ENCODE measurements around the gene PYROXD2. TPM values are rescaled to one million over a fixed set of nuclear protein-coding genes. Genes with fewer than 3 reads are reported as not detected.
A peak's percentile ranks its signal among the peaks of the same experiment; 100 is the strongest.

PYROXD2 gene
- total and polyA plus RNA-seq, 10 of the 15 experiments (the other 5 are each of a cell fraction or from before 2014, with no cell fraction given) = 4.8 to 15.8 (median 11.1) TPM

- TF ChIP-seq MLLT1 (IDR thresholded peaks at IDR 0.05) = no peak
- no peak for TF ChIP-seq HDAC2 (IDR thresholded peaks at IDR 0.05)
- no peak for TF ChIP-seq CBX5 (IDR thresholded peaks at IDR 0.05; ENCODE audit: low read depth)
- TF ChIP-seq BMI1 (IDR thresholded peaks at IDR 0.05; ENCODE audit: borderline replicate concordance) = no peak
- no peak for TF ChIP-seq KLF5 (IDR thresholded peaks at IDR 0.05; ENCODE audit: partially characterized antibody)
- TF ChIP-seq MTA3 (IDR thresholded peaks at IDR 0.05; ENCODE audit: borderline replicate concordance, low read length) = peak; percentile 77; the same call in 1 of the 2 replicates
- no peak for TF ChIP-seq MTA2 (IDR thresholded peaks at IDR 0.05; ENCODE audit: low read depth)
- peak; percentile 82 for TF ChIP-seq NFIC (IDR thresholded peaks at IDR 0.05; ENCODE audit: low read depth, low read length)
- TF ChIP-seq ASH2L (IDR thresholded peaks at IDR 0.05; ENCODE audit: borderline replicate concordance, low read depth) = no peak
- TF ChIP-seq NR2C1 (IDR thresholded peaks at IDR 0.05) = no peak
- TF ChIP-seq CBX3 (IDR thresholded peaks at IDR 0.05; ENCODE audit: borderline replicate concordance, low read depth) = no peak
- no peak for TF ChIP-seq POLR2AphosphoS5 (IDR thresholded peaks at IDR 0.05; ENCODE audit: low read length)
- TF ChIP-seq NFYA (IDR thresholded peaks at IDR 0.05; ENCODE audit: borderline replicate concordance, low read depth, low read length) = no peak
- TF ChIP-seq ZBED1 (IDR thresholded peaks at IDR 0.05; ENCODE audit: borderline replicate concordance) = 0 out of 2 replicates have a peak, but pooled peaks have one; percentile 26
- no peak for TF ChIP-seq ZNF687 (IDR thresholded peaks at IDR 0.05)
- no peak for TF ChIP-seq POLR2AphosphoS2 (IDR thresholded peaks at IDR 0.05; ENCODE audit: low read depth, low read length)
- TF ChIP-seq EZH2 (IDR thresholded peaks at IDR 0.05; ENCODE audit: borderline replicate concordance, control insufficient read depth, low read depth, low read length) = no peak
- no peak for TF ChIP-seq SPI1 (IDR thresholded peaks at IDR 0.05; ENCODE audit: borderline replicate concordance, insufficient read depth, low read depth, low read length)
- TF ChIP-seq HCFC1 (IDR thresholded peaks at IDR 0.05; ENCODE audit: low read length) = no peak
- TF ChIP-seq BCL3 (IDR thresholded peaks at IDR 0.05; ENCODE audit: borderline replicate concordance, insufficient read depth, low read depth, low read length, poor library complexity, severe bottlenecking) = peak; percentile 19
- TF ChIP-seq ZNF274 (IDR thresholded peaks at IDR 0.05; ENCODE audit: insufficient read depth, insufficient read length) = no peak
- peak; percentile 58; the same call in 1 of the 2 replicates for TF ChIP-seq CREM (IDR thresholded peaks at IDR 0.05; ENCODE audit: low read depth)
- TF ChIP-seq ZNF217 (IDR thresholded peaks at IDR 0.05) = no peak
- TF ChIP-seq NBN (IDR thresholded peaks at IDR 0.05) = no peak
- peak in 1 of 2 experiments; percentile 94; a peak in 2 of 4 replicates for TF ChIP-seq ETV6 (conservative IDR thresholded peaks at IDR 0.05 in 1 of 2, IDR thresholded peaks at IDR 0.05 in 1 of 2; ENCODE audit: borderline replicate concordance in 1 of 2, low read depth in 1 of 2)
- TF ChIP-seq IKZF2 (IDR thresholded peaks at IDR 0.05) = peak; percentile 56 to 57; a peak in 3 of 4 replicates
- no peak for TF ChIP-seq MYB (IDR thresholded peaks at IDR 0.05; ENCODE audit: borderline replicate concordance, low read depth, low read length)
Measured at GRCh38 chr10:98339799-98340198, 75.2 kb downstream of the PYROXD2 start (continued).

Measured in GM12878 (cell line).